ENCODE results near the gene EXOSC7.

Gene EXOSC7

GRCh38 chr3:45055411-45056143, 79.5 kb downstream of the EXOSC7 start:
- DNase-seq (ENCODE audit: low spot score), result no peak

- no peak for DNase-seq (ENCODE audit: low spot score)
These were observed 80.7 kb downstream of the EXOSC7 start for GRCh38 chr3:45056608-45057301.

GRCh38 chr3:45057557-45057956, 81.5 kb downstream of the EXOSC7 start:
- DNase-seq (ENCODE audit: low spot score), result no peak

GRCh38 chr3:45059132-45059531, 83.1 kb downstream of the EXOSC7 start:
- DNase-seq (ENCODE audit: low spot score), result no peak

- no peak for DNase-seq (ENCODE audit: low spot score)
These were observed 84.3 kb downstream of the EXOSC7 start for GRCh38 chr3:45060165-45060892.

Measured in LoVo (cell line).